Measurements from ENCODE around the gene NUP88.

DNA sequence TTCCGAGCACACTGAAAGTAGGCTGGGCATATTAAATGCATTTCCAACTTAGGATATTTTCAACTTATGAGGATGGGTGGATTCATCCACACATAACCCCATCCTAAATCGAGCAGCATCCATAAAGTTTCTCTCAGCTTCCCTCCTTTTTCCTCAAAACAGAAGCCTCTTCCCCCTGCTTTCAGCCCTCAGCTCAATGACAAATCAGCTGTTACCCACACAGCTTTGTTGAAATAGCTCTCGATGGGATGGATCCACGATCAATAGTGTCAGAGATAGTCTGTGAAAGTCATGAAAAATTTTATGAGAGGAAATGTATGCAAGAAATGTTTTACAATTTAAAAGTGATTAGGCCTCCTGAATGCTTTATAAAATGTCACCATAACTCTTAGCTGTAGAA, 46.8 kb upstream of the NUP88 start:
- TF ChIP-seq EZH2 (IDR thresholded peaks at IDR 0.05; ENCODE audit: insufficient read depth, low read length) = no peak
- TF ChIP-seq, protein P1, sequence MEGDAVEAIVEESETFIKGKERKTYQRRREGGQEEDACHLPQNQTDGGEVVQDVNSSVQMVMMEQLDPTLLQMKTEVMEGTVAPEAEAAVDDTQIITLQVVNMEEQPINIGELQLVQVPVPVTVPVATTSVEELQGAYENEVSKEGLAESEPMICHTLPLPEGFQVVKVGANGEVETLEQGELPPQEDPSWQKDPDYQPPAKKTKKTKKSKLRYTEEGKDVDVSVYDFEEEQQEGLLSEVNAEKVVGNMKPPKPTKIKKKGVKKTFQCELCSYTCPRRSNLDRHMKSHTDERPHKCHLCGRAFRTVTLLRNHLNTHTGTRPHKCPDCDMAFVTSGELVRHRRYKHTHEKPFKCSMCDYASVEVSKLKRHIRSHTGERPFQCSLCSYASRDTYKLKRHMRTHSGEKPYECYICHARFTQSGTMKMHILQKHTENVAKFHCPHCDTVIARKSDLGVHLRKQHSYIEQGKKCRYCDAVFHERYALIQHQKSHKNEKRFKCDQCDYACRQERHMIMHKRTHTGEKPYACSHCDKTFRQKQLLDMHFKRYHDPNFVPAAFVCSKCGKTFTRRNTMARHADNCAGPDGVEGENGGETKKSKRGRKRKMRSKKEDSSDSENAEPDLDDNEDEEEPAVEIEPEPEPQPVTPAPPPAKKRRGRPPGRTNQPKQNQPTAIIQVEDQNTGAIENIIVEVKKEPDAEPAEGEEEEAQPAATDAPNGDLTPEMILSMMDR (IDR thresholded peaks at IDR 0.05; ENCODE audit: insufficient read depth, low read depth, low read length) = no peak

Data from astrocyte (in vitro differentiated cells and primary cell).